Cortex of kidney (tissue), 1 donor: ENCODE data around the gene CIAO2A.
"Not testable (repeated sequence)": the region's sequence is repeated elsewhere in the genome, so short reads cannot be mapped to it uniquely, and the experiment has no call there.

Experiments
- DNase-seq: peaks from one replicate; lab custom pipeline; 2025; lab: John Stamatoyannopoulos, UW

The CIAO2A gene

GRCh38 chr15:64093627-64094417, at the start of gene CIAO2A:
Gene CIAO2A, minus strand, starts transcription at chr15:64093838. Its CDS starts 70 bp downstream, at chr15:64093768.
- peak; percentile 37 for DNase-seq

GRCh38 chr15:64143276-64143675, 49.6 kb upstream of the CIAO2A start:
- DNase-seq = no peak

- no peak for DNase-seq
These were observed 48.3 kb upstream of the CIAO2A start for GRCh38 chr15:64141798-64142512.

GRCh38 chr15:64138331-64138941, 44.8 kb upstream of the CIAO2A start:
- DNase-seq = no peak

- no peak for DNase-seq
These were observed 43.7 kb upstream of the CIAO2A start for GRCh38 chr15:64137226-64137833.

- no peak for DNase-seq
These were observed 42.7 kb upstream of the CIAO2A start for GRCh38 chr15:64136347-64136746.

- DNase-seq = no peak
These were observed 40.7 kb upstream of the CIAO2A start for GRCh38 chr15:64134345-64134829.

- no peak for DNase-seq
These were observed 40.1 kb upstream of the CIAO2A start for GRCh38 chr15:64133623-64134344.

GRCh38 chr15:64132217-64132616, 38.6 kb upstream of the CIAO2A start:
- no peak for DNase-seq

GRCh38 chr15:64131547-64131946, 37.9 kb upstream of the CIAO2A start:
- DNase-seq = no peak

- DNase-seq = no peak
These were observed 36.5 kb upstream of the CIAO2A start for GRCh38 chr15:64130159-64130558.

GRCh38 chr15:64127521-64128270, 34.1 kb upstream of the CIAO2A start:
- DNase-seq = no peak

- no peak for DNase-seq
These were observed 32.3 kb upstream of the CIAO2A start for GRCh38 chr15:64125978-64126377.

GRCh38 chr15:64122936-64123351, 29.3 kb upstream of the CIAO2A start:
- no peak for DNase-seq

GRCh38 chr15:64122444-64122843, 28.8 kb upstream of the CIAO2A start:
- DNase-seq = no peak

GRCh38 chr15:64121614-64122013, 28.0 kb upstream of the CIAO2A start:
- DNase-seq = no peak

GRCh38 chr15:64120322-64120721, 26.7 kb upstream of the CIAO2A start:
- not testable (repeated sequence) for DNase-seq

- no peak for DNase-seq
These were observed 24.3 kb upstream of the CIAO2A start for GRCh38 chr15:64117759-64118487.

- no peak for DNase-seq
These were observed 19.3 kb upstream of the CIAO2A start for GRCh38 chr15:64112904-64113303.
